Measurements from ENCODE around the gene CLMN.

Gene CLMN

GRCh38 chr14:95255013-95255412 is 64.7 kb downstream of the CLMN start:
- no peak for TF ChIP-seq CTCF (IDR thresholded peaks at IDR 0.05; ENCODE audit: low read depth, low read length)
- no peak overlapping the region for H3K4me3 ChIP-seq (ENCODE audit: low read depth, low read length)
- H3K36me3 ChIP-seq, result no peaks in the 10 kb centered on the region
- no peaks in the 10 kb centered on the region for H3K27me3 ChIP-seq
- 0 out of 2 replicates have a peak, but pooled peaks cover 4% of the 10 kb centered on the region for H3K4me1 ChIP-seq
- H3K9me3 ChIP-seq, result no peaks in the 10 kb centered on the region
- no peak for DNase-seq

DNA sequence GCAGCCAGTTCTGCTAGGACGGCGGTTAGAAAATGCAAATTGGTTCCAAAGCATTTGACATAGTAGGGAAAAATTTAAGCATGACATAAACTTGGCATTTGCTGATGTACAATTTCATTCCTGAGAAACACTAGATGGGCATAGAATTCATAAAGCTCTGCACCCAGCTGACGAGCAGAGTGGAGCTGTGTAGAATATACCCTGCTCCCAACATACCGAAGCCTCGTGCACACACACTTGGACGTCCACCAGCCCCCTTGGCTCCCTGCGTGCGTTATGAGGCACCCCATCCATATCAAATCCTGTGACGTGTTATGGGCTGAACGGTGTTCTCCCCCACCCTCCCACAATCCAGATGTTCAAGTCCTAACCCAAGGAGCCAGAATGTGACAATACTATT is 65.4 kb downstream of the CLMN start:
- Histone ChIP-seq H3K4me3 (ENCODE audit: low read depth, low read length) (no peak overlapping the region), H3K27me3 (no peaks in the 10 kb centered on the region), H3K4me1 (0 out of 2 replicates have a peak, but pooled peaks cover 4% of the 10 kb centered on the region), H3K9me3 (no peaks in the 10 kb centered on the region), H3K36me3 (no peaks in the 10 kb centered on the region)
- DNase-seq, result no peak
- no peak for TF ChIP-seq CTCF (IDR thresholded peaks at IDR 0.05; ENCODE audit: low read depth, low read length)

- no peak for TF ChIP-seq CTCF (IDR thresholded peaks at IDR 0.05; ENCODE audit: low read depth, low read length)
- H3K4me1 ChIP-seq, result 0 out of 2 replicates have a peak, but pooled peaks cover 4% of the 10 kb centered on the region
- no peaks in the 10 kb centered on the region for H3K27me3 ChIP-seq
- H3K4me3 ChIP-seq (ENCODE audit: low read depth, low read length), result no peak overlapping the region
- no peaks in the 10 kb centered on the region for H3K36me3 ChIP-seq
- DNase-seq, result no peak
- no peaks in the 10 kb centered on the region for H3K9me3 ChIP-seq
Observed at GRCh38 chr14:95253039-95253630, 66.6 kb downstream of the CLMN start.

GRCh38 chr14:95252219-95252618 is 67.5 kb downstream of the CLMN start:
- no peaks in the 10 kb centered on the region for H3K27me3 ChIP-seq
- no peak for TF ChIP-seq CTCF (IDR thresholded peaks at IDR 0.05; ENCODE audit: low read depth, low read length)
- no peak overlapping the region for H3K4me3 ChIP-seq (ENCODE audit: low read depth, low read length)
- 0 out of 2 replicates have a peak, but pooled peaks cover 4% of the 10 kb centered on the region for H3K4me1 ChIP-seq
- no peak for DNase-seq
- H3K36me3 ChIP-seq, result no peaks in the 10 kb centered on the region
- no peaks in the 10 kb centered on the region for H3K9me3 ChIP-seq

GRCh38 chr14:95250936-95251335 is 68.8 kb downstream of the CLMN start:
- no peak for TF ChIP-seq CTCF (IDR thresholded peaks at IDR 0.05; ENCODE audit: low read depth, low read length)
- no peaks in the 10 kb centered on the region for H3K27me3 ChIP-seq

DNA sequence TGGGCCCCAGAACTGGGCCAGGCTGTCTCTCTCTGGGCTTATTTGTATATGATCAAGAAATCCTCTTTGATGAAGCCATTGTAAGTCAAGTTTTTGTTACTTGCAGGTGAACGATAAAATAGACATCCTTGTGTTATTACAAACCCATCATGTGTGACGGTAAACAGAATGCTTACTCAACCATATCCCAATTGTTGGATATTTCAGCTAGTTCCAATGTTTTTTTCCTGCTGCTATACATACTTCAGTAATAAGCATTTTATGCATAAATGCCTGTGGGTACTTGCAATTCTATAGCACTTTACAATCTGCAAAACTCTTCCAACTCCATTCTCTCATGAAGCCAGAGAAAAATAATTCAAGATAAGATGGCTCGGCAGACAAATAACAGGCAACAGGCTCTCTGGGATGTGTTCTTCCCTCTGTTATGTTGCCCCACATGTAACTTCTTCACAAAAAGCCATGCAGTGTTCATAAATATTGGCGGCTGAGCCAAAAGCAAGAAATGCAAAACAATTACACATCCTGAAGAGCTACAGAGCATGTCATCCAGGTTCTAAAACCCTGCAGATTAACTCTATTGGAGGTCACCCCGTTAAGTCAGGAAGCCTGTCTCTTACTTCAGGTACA is 69.5 kb downstream of the CLMN start:
- TF ChIP-seq CTCF (IDR thresholded peaks at IDR 0.05; ENCODE audit: low read depth, low read length), result no peak
- Histone ChIP-seq H3K4me1 (0 out of 2 replicates have a peak, but pooled peaks cover 4% of the 10 kb centered on the region), H3K9me3 (no peaks in the 10 kb centered on the region), H3K4me3 (ENCODE audit: low read depth, low read length) (no peak overlapping the region), H3K36me3 (no peaks in the 10 kb centered on the region), H3K27me3 (no peaks in the 10 kb centered on the region)
- no peak for DNase-seq

More at GRCh38 chr14:95250936-95251335, 68.8 kb downstream of the CLMN start:
- no peak for DNase-seq
- no peaks in the 10 kb centered on the region for H3K36me3 ChIP-seq
- no peaks in the 10 kb centered on the region for H3K9me3 ChIP-seq
- 0 out of 2 replicates have a peak, but pooled peaks cover 4% of the 10 kb centered on the region for H3K4me1 ChIP-seq
- no peak overlapping the region for H3K4me3 ChIP-seq (ENCODE audit: low read depth, low read length)
